K562 (cell line): Measurements from ENCODE around the gene RC3H2. TPM values are rescaled to one million over a fixed set of nuclear protein-coding genes. Genes with fewer than 3 reads are reported as not detected.

Experiments used
- CHD4 ChIP-seq: fragments of 200-600 bp; sonication (generic); IDR thresholded peaks from 3 replicates; pipeline ENCODE4 v1.6.1; 2012; ENCODE audit warnings: low read depth, mild to moderate bottlenecking, mixed read lengths, low read length, inconsistent platforms; ENCODE audit not compliant: insufficient read depth, insufficient replicate concordance, poor library complexity, severe bottlenecking
- EP300 ChIP-seq: IDR thresholded peaks from 2 replicates; pipeline ENCODE4 v1.6.1; 2012; ENCODE audit warnings: low read length, improper control_type of control experiment
- GATAD2A ChIP-seq: fragments of 450-650 bp; IDR thresholded peaks from 2 replicates; pipeline ENCODE4 v1.6.1; 2017
- HNRNPLL ChIP-seq: fragments of 200-400 bp; formaldehyde crosslinking; IDR thresholded peaks from 2 replicates; pipeline ENCODE4 v1.6.1; 2017; ENCODE audit warnings: low read length, low read depth, mild to moderate bottlenecking; ENCODE audit not compliant: poor library complexity, severe bottlenecking
- MAFG ChIP-seq: fragments of 450-650 bp; conservative IDR thresholded peaks from 2 replicates; pipeline ENCODE4 v1.6.1; 2016; ENCODE audit warnings: missing genetic modification characterization, missing compliant biosample characterization
- MBD1 ChIP-seq: fragments of 250-450 bp; sonication (Bioruptor Pico); IDR thresholded peaks from 2 replicates; pipeline ENCODE4 v1.8.0; 2022; ENCODE audit warnings: inconsistent platforms
- PHF20 ChIP-seq: fragments of 450-650 bp; IDR thresholded peaks from 2 replicates; pipeline ENCODE4 v1.6.1; 2018; ENCODE audit not compliant: partially characterized antibody
- THAP7 ChIP-seq: fragments of 250-450 bp; sonication (Bioruptor Pico); IDR thresholded peaks from 2 replicates; pipeline ENCODE4 v1.5.0; 2021
- ZBTB12 ChIP-seq: fragments of 250-450 bp; sonication (Bioruptor Pico); IDR thresholded peaks from 2 replicates; pipeline ENCODE4 v1.4.0; 2020
- ZFP91 ChIP-seq: sonication (generic); formaldehyde crosslinking; IDR thresholded peaks from 2 replicates; pipeline ENCODE4 v1.8.0; 2022; ENCODE audit warnings: mild to moderate bottlenecking, missing genetic modification reagents
- ZFPM2 ChIP-seq: fragments of 250-450 bp; sonication (Bioruptor Pico); IDR thresholded peaks from 2 replicates; pipeline ENCODE4 v1.5.1; 2022; ENCODE audit warnings: mild to moderate bottlenecking
- ZNF507 ChIP-seq: conservative IDR thresholded peaks from 2 replicates; pipeline ENCODE4 v1.6.1; 2017; ENCODE audit warnings: missing genetic modification characterization, missing compliant biosample characterization
- ZNF584 ChIP-seq: fragments of 200-800 bp; sonication (Bioruptor generic); IDR thresholded peaks from 2 replicates; pipeline ENCODE4 v1.6.1; 2016; ENCODE audit warnings: low read depth, mild to moderate bottlenecking, missing genetic modification characterization, missing compliant biosample characterization
- ZNF592 ChIP-seq: fragments of 450-650 bp; IDR thresholded peaks from 2 replicates; pipeline ENCODE4 v1.6.1; 2017; ENCODE audit warnings: antibody characterized with exemption, mild to moderate bottlenecking
- polyA plus RNA-seq, 8 experiments: library from polyadenylated mRNA; depleted of rRNA in 4 of 8; stranded (reverse) in 5 of 8; unstranded in 3 of 8; fragments of >200 nt; fragmentation: Nextera tagmentation in 2 of 8; fragmentation: Illumina TruSeq in 1 of 8; extraction: Ambion mirVana in 2 of 8; extraction: Trizol in 1 of 8; gene quantifications; 2 replicates each; pipeline versions ENCODE4 v1.2.1 to v1.2.3, GENCODE V29; 2011 to 2014; ENCODE audit warnings: inconsistent platforms in 1 of 8, missing spikeins in 1 of 8
- total RNA-seq, 7 experiments: library from RNA; depleted of rRNA in 6 of 7; stranded (reverse); fragments of >200 nt in 6 of 7; fragmentation: Illumina TruSeq in 2 of 7; extraction: Trizol in 2 of 7; gene quantifications; 2 replicates each; pipeline versions ENCODE4 v1.2.1 to v1.2.3, GENCODE V29; 2011 to 2021; ENCODE audit warnings: low replicate concordance in 1 of 7

Gene RC3H2
- total and polyA plus RNA-seq, 9 of the 15 experiments (the other 6 are each of a cell fraction or from before 2014, with no cell fraction given), result 5.6 to 35.4 (median 18.6) TPM

- TF ChIP-seq ZBTB12 (CRISPR knock-in tag), result no peak
- no peak for TF ChIP-seq ZNF592
- TF ChIP-seq PHF20, result peak; percentile 89
- no peak for TF ChIP-seq CHD4
- no peak for TF ChIP-seq THAP7 (CRISPR knock-in tag)
- 0 out of 2 replicates have a peak, but pooled peaks have one; percentile 8 for TF ChIP-seq EP300
- no peak for TF ChIP-seq ZNF507
- no peak for TF ChIP-seq ZFPM2
- no peak for TF ChIP-seq ZNF584
- no peak for TF ChIP-seq MAFG
- no peak for TF ChIP-seq MBD1 (CRISPR knock-in tag)
- TF ChIP-seq ZFP91 (CRISPR knock-in tag), result no peak
- no peak for TF ChIP-seq GATAD2A
- peak; percentile 75 for TF ChIP-seq HNRNPLL
Measured at GRCh38 chr9:122931226-122932121, 26.3 kb upstream of the RC3H2 start, which contains the start of gene ZBTB26 (continued).
